GM19099 (cell line): ENCODE results near the gene UBXN7.

Source experiments
- POLR2A ChIP-seq: IDR thresholded peaks from 3 replicates; pipeline ENCODE4 v1.6.1; 2011; ENCODE audit warnings: low read depth; ENCODE audit not compliant: insufficient read length; ENCODE audit errors: extremely low read depth

UBXN7 gene

DNA sequence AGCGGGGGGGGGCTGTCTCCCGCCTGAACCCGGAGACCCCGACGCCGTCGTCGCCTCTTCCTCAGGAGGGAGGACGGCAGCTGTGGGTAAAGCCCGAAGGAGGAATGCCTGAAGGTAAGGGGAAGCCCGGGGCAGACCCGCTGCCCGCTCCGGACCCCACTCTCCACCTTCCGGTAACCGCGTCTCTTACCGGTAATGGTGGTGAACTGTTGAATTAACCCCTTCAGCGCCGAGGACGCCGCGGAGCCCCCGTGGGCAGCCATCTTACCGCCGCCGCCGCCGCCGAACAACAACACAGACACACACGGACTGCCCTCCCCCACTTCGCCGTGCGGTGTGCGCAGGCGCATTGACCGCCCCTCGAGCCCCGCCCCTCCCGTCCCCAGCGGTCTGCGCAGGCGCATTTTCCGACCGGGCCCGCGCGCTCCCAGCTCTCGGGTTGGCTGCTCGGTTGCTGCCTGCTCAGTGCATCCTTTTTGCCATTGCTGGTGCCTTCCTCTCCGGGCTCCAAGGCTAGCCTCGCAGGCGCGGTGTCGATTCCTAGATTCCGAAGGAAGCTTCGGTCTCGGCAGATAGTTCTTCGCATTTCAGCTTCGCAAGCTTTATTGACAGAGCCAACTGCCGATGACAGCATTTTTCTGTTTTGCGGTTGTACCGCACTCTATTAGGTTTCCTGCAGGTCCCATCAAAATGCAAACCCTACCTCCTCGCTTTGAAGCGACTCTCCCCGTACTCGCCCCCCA is at the start of gene UBXN7:
TSS of gene UBXN7 (minus strand) at position 291 of the 743 bp plus-strand sequence. CDS start at position 263, 28 bp downstream.
- peak; percentile 85 for TF ChIP-seq POLR2A

- no peak for TF ChIP-seq POLR2A
Observed at GRCh38 chr3:196477678-196478077, 45.5 kb upstream of the UBXN7 start.

DNA sequence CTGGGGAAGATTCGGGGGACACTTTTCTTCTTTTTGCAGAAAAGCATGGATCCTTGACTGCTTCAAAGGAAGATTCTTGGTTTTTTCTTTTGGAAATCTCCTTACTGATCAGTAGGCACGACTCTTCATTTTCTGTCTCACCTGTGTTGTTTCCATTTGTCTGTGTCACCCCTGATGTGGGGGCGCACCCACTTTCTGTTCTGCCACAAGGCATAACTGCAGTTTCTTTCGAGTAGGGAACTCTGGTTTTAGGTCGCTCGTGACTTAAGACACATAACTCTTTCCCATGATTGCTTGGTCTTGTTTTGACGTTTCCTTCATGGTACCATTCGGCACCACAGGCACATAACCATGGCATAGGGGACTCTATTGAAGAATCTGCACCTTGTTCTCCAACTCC is 40.1 kb upstream of the UBXN7 start:
- no peak for TF ChIP-seq POLR2A

DNA sequence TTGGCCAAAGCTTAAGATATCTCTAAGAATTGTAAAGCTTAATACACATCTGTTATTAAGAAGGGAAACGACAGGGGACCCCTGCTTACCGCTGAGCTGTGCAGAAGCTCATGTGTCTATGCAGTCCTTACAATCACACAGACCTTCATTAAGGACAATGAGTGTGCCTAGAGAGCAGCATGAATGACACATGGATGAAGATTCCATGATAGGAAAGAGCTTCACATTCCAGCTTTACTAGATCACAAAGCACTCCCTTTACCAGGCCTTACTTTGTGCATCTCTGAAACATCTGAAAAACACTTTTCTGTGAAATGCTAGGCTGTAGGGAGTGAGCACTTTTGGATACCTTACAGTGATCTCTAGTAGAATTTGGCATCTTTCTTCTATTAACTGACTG is 39.3 kb upstream of the UBXN7 start:
- no peak for TF ChIP-seq POLR2A

DNA sequence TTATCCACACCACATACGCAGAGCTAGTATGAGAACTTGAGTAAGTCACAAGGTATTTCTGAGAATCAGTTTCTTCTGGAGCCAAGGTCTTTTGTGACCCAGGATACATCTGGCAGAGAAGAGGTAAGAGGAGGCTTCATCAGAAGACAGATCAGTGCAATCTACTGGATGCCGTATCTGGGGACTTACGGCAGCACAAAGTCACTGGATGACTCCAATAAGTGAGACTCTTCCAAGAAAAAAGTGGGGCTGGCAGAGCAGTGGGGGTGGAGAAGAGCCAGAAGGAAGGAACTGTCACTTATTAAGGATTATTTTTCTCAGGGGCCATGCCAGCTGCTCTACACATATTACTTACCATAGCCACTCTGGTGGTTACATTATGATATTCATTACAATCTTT is 31.6 kb upstream of the UBXN7 start:
- TF ChIP-seq POLR2A: no peak

GRCh38 chr3:196463478-196463756 is 31.2 kb upstream of the UBXN7 start:
- TF ChIP-seq POLR2A: no peak

GRCh38 chr3:196458063-196458462 is 25.8 kb upstream of the UBXN7 start:
- TF ChIP-seq POLR2A: no peak

GRCh38 chr3:196454935-196455334 is 22.7 kb upstream of the UBXN7 start:
- TF ChIP-seq POLR2A: no peak

GRCh38 chr3:196444500-196444894 is 12.3 kb upstream of the UBXN7 start:
- no peak for TF ChIP-seq POLR2A

DNA sequence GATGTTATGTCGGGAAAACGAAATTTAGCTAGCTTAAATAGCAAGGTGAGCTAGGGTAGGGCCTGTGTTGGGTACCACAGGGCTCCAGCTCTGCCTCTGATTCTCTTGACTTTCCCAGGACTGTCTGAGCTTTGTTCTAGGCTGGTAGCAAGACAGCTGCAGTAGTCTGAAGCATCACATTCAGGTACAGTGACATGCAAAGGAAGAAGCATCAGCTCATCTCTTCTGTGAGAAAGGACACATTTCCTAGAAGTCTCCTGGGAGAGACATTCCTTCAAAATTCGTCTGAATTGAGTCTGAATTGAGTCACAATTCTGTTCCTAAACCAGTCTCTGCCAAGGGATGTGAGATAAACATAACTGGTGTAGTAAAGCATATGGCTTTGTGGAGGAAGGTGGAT is 8.5 kb upstream of the UBXN7 start:
- no peak for TF ChIP-seq POLR2A

DNA sequence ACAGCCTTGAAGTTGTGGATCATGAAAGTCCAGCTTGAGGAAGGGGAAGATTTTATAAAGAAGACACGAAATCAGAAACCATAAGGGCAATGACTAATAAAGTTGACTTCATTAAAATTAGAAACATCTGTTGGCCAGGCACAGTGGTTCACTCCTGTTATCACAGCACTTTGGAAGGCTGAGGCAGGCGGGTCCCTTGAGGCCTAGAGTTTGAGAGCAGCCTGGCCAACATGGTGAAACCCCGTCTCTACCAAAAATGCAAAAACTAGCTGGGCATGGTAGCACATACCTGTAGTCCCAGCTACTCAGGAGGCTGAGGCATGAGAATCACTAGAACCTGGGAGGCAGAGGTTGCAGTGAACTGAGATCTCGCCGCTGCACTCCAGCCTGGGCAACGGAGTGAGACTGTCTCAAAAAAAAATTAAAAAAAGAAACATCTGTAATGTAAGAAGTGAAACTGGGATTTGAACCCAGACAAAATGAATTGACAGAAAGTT is 7.9 kb upstream of the UBXN7 start:
- TF ChIP-seq POLR2A: no peak

DNA sequence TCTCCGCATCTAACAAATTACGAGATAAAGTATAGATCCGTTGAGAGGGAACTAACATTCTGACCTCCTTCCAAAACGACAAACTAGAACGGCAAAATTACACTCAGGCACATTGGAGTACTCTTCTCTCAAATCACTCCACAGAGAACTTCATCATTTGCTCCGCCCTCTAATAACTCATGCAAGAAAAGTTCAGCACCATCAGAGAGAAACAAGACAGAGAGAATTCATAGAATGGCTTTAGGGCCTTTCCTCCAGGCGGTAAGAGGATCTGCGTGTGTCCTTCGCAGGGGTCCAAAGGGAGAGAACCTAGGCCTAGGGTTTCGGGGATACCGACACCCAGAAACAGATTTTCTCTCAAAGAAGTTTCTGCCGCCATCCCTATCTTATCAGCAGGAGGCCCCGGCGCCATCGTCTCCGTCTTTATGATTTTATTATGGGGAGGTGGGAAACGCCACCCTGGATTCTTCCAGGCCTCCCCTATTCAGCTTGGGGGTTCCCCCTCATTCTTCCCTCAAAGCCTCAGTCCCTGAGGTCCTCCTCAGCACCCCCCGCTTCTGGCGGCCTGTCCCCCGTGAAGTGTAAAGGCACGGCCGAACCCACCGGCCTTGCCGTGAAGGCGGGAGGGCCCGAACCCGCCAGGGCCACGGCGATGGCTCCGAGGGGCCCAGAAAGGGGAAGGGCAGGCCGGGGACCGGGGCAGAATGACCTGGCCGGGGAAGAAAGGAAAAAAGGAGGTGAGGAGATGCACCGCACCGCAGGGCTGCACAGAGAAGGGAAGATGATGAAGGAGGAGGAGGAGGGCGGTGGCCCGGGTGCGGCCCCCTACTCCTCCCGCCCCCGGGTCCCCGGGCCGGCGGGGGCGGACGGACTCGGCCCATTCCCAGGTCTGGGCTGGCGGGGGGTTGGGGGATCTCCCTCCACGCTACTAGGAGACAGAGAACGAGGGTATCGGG is 768 bp downstream of the UBXN7 start:
- peak; percentile 26 for TF ChIP-seq POLR2A

DNA sequence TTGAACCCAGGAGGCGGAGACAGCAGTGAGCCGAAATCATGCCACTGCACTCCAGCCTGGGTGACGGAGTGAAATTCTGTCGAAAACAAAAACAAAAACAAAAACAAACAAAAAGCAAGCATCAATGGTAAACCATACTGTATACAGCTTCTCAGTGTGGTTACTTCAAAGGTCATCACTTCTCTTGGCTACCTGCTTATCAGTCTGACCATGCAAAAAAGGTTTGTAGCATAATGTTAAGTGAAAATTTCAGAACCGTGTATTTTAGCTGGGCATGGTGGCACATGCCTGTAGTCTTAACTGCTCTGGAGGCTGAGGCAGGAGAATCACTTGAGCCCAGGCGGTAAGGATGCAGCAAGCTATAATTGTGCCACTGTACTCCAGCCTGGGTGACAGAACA is 4.2 kb downstream of the UBXN7 start:
- TF ChIP-seq POLR2A: no peak

DNA sequence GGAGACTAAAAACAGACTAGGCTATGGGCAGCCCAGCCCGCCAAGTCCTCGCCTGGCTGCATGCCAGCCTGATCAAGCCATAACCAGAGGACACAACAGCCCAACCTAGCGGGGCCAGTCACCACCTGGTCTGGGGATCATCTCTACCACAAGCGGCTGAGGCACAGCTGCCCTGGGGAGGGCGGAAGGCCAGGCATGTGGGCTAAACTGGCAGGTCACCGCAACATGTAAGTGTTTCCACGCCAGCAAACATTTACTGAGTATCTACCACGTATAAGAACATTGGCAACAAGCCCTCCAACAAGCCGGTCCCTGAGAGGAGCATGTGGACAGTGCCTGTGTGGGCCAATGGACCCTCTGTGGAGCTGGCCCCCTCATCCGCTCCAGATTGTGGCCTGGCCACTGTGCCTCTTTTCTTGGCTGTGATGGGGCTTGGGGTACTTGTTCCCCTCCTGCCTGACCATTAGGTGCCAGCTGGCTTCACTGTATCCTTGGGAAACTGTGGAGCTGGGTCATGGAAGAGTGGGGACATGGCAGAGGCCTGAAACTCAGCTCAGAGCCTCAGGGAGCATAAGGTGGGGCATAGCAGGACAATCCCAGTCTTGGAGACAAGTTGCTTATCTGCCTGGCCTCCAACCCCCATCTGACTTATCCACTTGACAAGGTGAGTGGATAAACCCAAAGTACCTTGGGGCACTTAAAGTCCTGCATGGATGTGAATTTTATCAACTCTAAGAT is 9.0 kb downstream of the UBXN7 start:
- TF ChIP-seq POLR2A: no peak

DNA sequence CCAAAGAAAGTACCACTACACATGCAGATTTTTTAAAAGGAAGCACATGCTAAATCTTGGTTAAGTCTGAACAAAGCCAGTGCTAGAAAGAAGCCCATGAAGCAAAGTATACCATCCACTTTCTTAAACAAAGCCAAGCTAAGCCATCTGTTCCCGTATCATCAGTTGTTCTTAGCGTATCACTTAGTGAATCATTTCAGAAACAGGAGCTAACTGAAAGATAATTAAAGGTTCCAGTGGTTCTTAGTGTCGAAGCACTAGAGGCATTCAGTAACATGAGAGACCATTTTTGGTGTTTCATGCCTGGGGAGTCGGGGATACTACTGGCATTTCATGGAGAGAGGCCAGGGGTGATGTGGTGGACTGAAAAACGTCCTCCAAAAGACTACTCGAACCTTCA is 12.8 kb downstream of the UBXN7 start:
- TF ChIP-seq POLR2A: no peak

DNA sequence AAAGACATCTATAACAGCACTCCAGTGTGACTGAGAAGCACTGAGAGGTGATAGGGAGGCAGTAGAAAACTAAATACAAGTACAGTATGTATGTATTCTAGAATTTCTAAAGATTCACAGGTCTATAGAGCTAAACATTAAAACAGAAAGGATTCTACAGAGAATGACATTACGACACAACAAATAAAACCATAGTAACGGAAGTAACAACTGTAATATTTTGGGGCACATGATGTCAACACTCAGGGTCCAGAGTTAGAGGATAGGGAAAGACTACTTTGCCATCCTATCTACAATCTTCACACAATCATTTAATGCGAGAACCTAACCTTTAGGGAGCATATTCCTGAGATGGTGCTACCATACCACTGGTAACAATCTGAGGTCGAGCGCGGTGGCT is 13.6 kb downstream of the UBXN7 start:
- no peak for TF ChIP-seq POLR2A

DNA sequence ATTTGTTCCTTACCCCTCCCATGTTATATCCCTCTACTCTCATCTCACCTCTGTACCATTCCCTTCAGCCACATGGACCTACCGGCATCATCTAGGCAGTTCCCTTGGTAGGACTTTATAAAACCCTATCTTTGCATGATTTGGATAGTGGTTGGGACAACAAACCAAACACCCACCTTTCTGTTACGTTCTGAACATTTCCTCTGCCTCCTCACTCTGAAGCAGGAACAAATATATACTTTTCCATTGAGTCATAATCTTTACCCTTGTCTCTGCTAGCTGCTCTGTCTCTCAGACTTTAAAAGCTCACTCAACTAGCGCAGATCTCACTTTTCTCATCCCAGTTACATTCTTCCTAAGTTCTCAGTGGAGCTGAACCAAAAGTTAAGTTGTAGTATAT is 17.8 kb downstream of the UBXN7 start:
- TF ChIP-seq POLR2A: no peak
